Endothelial cell (in vitro differentiated cells): ENCODE measurements around the gene SCRN1. TPM values are rescaled to one million over a fixed set of nuclear protein-coding genes. Genes with fewer than 3 reads are reported as not detected.
"Not testable (repeated sequence)": the region's sequence is repeated elsewhere in the genome, so short reads cannot be mapped to it uniquely, and the experiment has no call there.

Source experiments
- DNase-seq: peaks from one replicate; pipeline ENCODE4 v3.0.0; 2021; ENCODE audit warnings: low spot score
- H3K27ac Mint-ChIP-seq: one replicate; pipeline ENCODE4 v1.8.0; 2021; ENCODE audit warnings: mixed read lengths, inconsistent platforms; ENCODE audit not compliant: unreplicated experiment
- H3K27me3 Mint-ChIP-seq: one replicate; pipeline ENCODE4 v1.8.0; 2021; ENCODE audit warnings: mild to moderate bottlenecking, moderate library complexity, mixed read lengths, inconsistent platforms; ENCODE audit not compliant: unreplicated experiment
- H3K36me3 Mint-ChIP-seq: one replicate; pipeline ENCODE4 v1.8.0; 2021; ENCODE audit warnings: mild to moderate bottlenecking, low read depth, mixed read lengths, inconsistent platforms; ENCODE audit not compliant: unreplicated experiment
- H3K4me1 Mint-ChIP-seq: one replicate; pipeline ENCODE4 v1.8.0; 2021; ENCODE audit warnings: mild to moderate bottlenecking, mixed read lengths, inconsistent platforms; ENCODE audit not compliant: unreplicated experiment
- H3K4me3 Mint-ChIP-seq: one replicate; pipeline ENCODE4 v1.8.0; 2021; ENCODE audit warnings: mild to moderate bottlenecking, mixed read lengths, inconsistent platforms; ENCODE audit not compliant: unreplicated experiment
- H3K9me3 Mint-ChIP-seq: one replicate; pipeline ENCODE4 v1.8.0; 2021; ENCODE audit warnings: mixed read lengths, inconsistent platforms; ENCODE audit not compliant: unreplicated experiment
- CTCF ChIP-seq: fragments of 200-600 bp; sonication (generic); IDR thresholded peaks from one replicate; pipeline ENCODE4 v1.5.0; 2021; ENCODE audit warnings: antibody characterized with exemption; ENCODE audit not compliant: unreplicated experiment
- total RNA-seq: library from RNA; stranded (reverse); fragmentation: NEBNext Ultra II Directional; extraction: Animal tissue kit (Norgen Biotek cat#: 25700); gene quantifications from one replicate; pipeline ENCODE4 v1.2.1, GENCODE V29; 2021; ENCODE audit not compliant: unreplicated experiment

The SCRN1 gene
- total RNA-seq, 1 donor from 2014 or later: 64.4 TPM

- H3K4me3 Mint-ChIP-seq: no peak overlapping the region
- no peak for DNase-seq
- H3K4me1 Mint-ChIP-seq: no peaks in the 10 kb centered on the region
- H3K27ac Mint-ChIP-seq: no peak overlapping the region
- H3K36me3 Mint-ChIP-seq: peaks cover 3% of the 10 kb centered on the region
- TF ChIP-seq CTCF: no peak
- H3K27me3 Mint-ChIP-seq: peaks cover 4% of the 10 kb centered on the region
- no peaks in the 10 kb centered on the region for H3K9me3 Mint-ChIP-seq
Measured at GRCh38 chr7:29892231-29892630, 97.4 kb downstream of the SCRN1 start.

- Mint-ChIP-seq H3K36me3 (peaks cover 3% of the 10 kb centered on the region), H3K4me1 (no peaks in the 10 kb centered on the region), H3K27me3 (peaks cover 4% of the 10 kb centered on the region), H3K9me3 (no peaks in the 10 kb centered on the region), H3K27ac (no peak overlapping the region), H3K4me3 (no peak overlapping the region)
- no peak for TF ChIP-seq CTCF
- DNase-seq: no peak
Measured at GRCh38 chr7:29891766-29892165, 97.8 kb downstream of the SCRN1 start.

- not testable (repeated sequence) for H3K36me3 Mint-ChIP-seq, H3K9me3 Mint-ChIP-seq, H3K4me3 Mint-ChIP-seq
Measured at GRCh38 chr7:29890786-29891185, 98.8 kb downstream of the SCRN1 start.

GRCh38 chr7:29890251-29890650 is 99.3 kb downstream of the SCRN1 start:
- Mint-ChIP-seq H3K27ac (no peak overlapping the region), H3K9me3 (no peaks in the 10 kb centered on the region), H3K27me3 (peaks cover 6% of the 10 kb centered on the region), H3K36me3 (peaks cover 3% of the 10 kb centered on the region), H3K4me1 (no peaks in the 10 kb centered on the region), H3K4me3 (no peak overlapping the region)
- TF ChIP-seq CTCF: no peak
- DNase-seq: no peak

More at GRCh38 chr7:29890786-29891185, 98.8 kb downstream of the SCRN1 start:
- not testable (repeated sequence) for H3K27ac Mint-ChIP-seq, H3K27me3 Mint-ChIP-seq, H3K4me1 Mint-ChIP-seq, DNase-seq

- H3K9me3 Mint-ChIP-seq: no peaks in the 10 kb centered on the region
- H3K27ac Mint-ChIP-seq: no peak overlapping the region
- H3K4me3 Mint-ChIP-seq: no peak overlapping the region
- no peak for TF ChIP-seq CTCF
- no peaks in the 10 kb centered on the region for H3K4me1 Mint-ChIP-seq
- peaks cover 9% of the 10 kb centered on the region for H3K27me3 Mint-ChIP-seq
- no peak for DNase-seq
- H3K36me3 Mint-ChIP-seq: peaks cover 3% of the 10 kb centered on the region
Measured at GRCh38 chr7:29889288-29889687, 100.3 kb downstream of the SCRN1 start.

- Mint-ChIP-seq H3K27ac (no peak overlapping the region), H3K27me3 (peaks cover 9% of the 10 kb centered on the region), H3K4me1 (no peaks in the 10 kb centered on the region), H3K4me3 (no peak overlapping the region), H3K36me3 (peaks cover 3% of the 10 kb centered on the region), H3K9me3 (no peaks in the 10 kb centered on the region)
- TF ChIP-seq CTCF: no peak
- DNase-seq: no peak
Measured at GRCh38 chr7:29888006-29888405, 101.6 kb downstream of the SCRN1 start.
